Neuronal stem cell (in vitro differentiated cells): ENCODE results near the gene FAR2.

ENCODE experiments used
- DNase-seq: peaks from one replicate; pipeline ENCODE4 v3.0.0-alpha.2; 2013; ENCODE audit warnings: low spot score
- H2AFZ ChIP-seq: one replicate; pipeline ENCODE4 v1.6.1; 2013; ENCODE audit warnings: mild to moderate bottlenecking, low read length, inconsistent platforms
- H2AK5ac ChIP-seq: 2 replicates; pipeline ENCODE4 v1.6.1; 2013; ENCODE audit warnings: low read depth, mild to moderate bottlenecking, inconsistent platforms, low read length, moderate library complexity, mixed read lengths
- H2BK120ac ChIP-seq: 2 replicates; pipeline ENCODE4 v1.6.1; 2013; ENCODE audit warnings: low read depth, mild to moderate bottlenecking, inconsistent platforms, low read length, moderate library complexity, mixed read lengths
- H2BK12ac ChIP-seq: one replicate; pipeline ENCODE4 v1.6.1; 2013; ENCODE audit warnings: low read length, inconsistent platforms
- H2BK15ac ChIP-seq: 2 replicates; pipeline ENCODE4 v1.6.1; 2013; ENCODE audit warnings: mild to moderate bottlenecking, low read length, inconsistent platforms, mixed read lengths
- H2BK5ac ChIP-seq: one replicate; pipeline ENCODE4 v1.6.1; 2013; ENCODE audit warnings: inconsistent platforms, mild to moderate bottlenecking, low read length, moderate library complexity
- H3K14ac ChIP-seq: one replicate; pipeline ENCODE4 v1.6.1; 2013; ENCODE audit warnings: low read length, inconsistent platforms
- H3K18ac ChIP-seq: 2 replicates; pipeline ENCODE4 v1.6.1; 2013; ENCODE audit warnings: low read length, inconsistent platforms
- H3K23ac ChIP-seq: 2 replicates; pipeline ENCODE4 v1.6.1; 2013; ENCODE audit warnings: low read depth, mild to moderate bottlenecking, mixed read lengths, low read length, inconsistent platforms; ENCODE audit not compliant: poor library complexity
- H3K27ac ChIP-seq: replicated peaks from 3 replicates; pipeline ENCODE4 v1.5.1; 2013; ENCODE audit warnings: low read length, inconsistent platforms
- H3K27me3 ChIP-seq, 3 experiments: 2 replicates each; pipeline ENCODE4 v1.6.1; 2013; ENCODE audit warnings: low read length in 3 of 3, mild to moderate bottlenecking in 2 of 3, inconsistent platforms in 1 of 3, low read depth in 1 of 3, mixed read lengths in 1 of 3, moderate library complexity in 1 of 3; ENCODE audit not compliant: control insufficient read depth in 3 of 3, insufficient read depth in 3 of 3
- H3K36me3 ChIP-seq, 2 donors: replicated peaks in 1 of 2; 2 replicates each; pipeline ENCODE4 v1.6.1; 2013; ENCODE audit warnings: low read length in 2 of 2; ENCODE audit not compliant: control insufficient read depth in 2 of 2, insufficient read depth in 2 of 2
- H3K4ac ChIP-seq: 2 replicates; pipeline ENCODE4 v1.6.1; 2013; ENCODE audit warnings: inconsistent platforms, mild to moderate bottlenecking, low read length, moderate library complexity
- H3K4me1 ChIP-seq, 2 donors: 1 replicate in 1 of 2; 2 replicates in 1 of 2; pipeline ENCODE4 v1.6.1; 2013; ENCODE audit warnings: low read length in 2 of 2, low read depth in 1 of 2; ENCODE audit not compliant: control insufficient read depth in 2 of 2, insufficient read depth in 1 of 2
- H3K4me2 ChIP-seq: one replicate; pipeline ENCODE4 v1.6.1; 2013; ENCODE audit warnings: mild to moderate bottlenecking, low read length, inconsistent platforms; ENCODE audit not compliant: insufficient read depth, poor library complexity, severe bottlenecking
- H3K4me3 ChIP-seq, 2 donors: 2 replicates each; pipeline ENCODE4 v1.5.1; 2013; ENCODE audit warnings: low read length in 2 of 2, mild to moderate bottlenecking in 2 of 2, inconsistent platforms in 1 of 2, moderate library complexity in 1 of 2
- H3K79me1 ChIP-seq: one replicate; pipeline ENCODE4 v1.6.1; 2013; ENCODE audit warnings: low read depth, mild to moderate bottlenecking, inconsistent platforms, low read length, moderate library complexity
- H3K9ac ChIP-seq: one replicate; pipeline ENCODE4 v1.6.1; 2013; ENCODE audit warnings: mild to moderate bottlenecking, low read depth, low read length, inconsistent platforms; ENCODE audit not compliant: poor library complexity
- H3K9me3 ChIP-seq, 2 donors: replicated peaks in 1 of 2; 2 replicates each; pipeline versions ENCODE3 to v1.6.1; 2013; ENCODE audit warnings: low read length in 2 of 2, mild to moderate bottlenecking in 2 of 2, inconsistent platforms in 1 of 2, low read depth in 1 of 2, mixed read lengths in 1 of 2, moderate library complexity in 1 of 2; ENCODE audit not compliant: control insufficient read depth in 2 of 2, insufficient read depth in 1 of 2
- H4K8ac ChIP-seq: one replicate; pipeline ENCODE4 v1.6.1; 2013; ENCODE audit warnings: low read depth, mild to moderate bottlenecking, inconsistent platforms, low read length, moderate library complexity
- H4K91ac ChIP-seq: one replicate; pipeline ENCODE4 v1.6.1; 2013; ENCODE audit warnings: low read length, low read depth, mild to moderate bottlenecking, inconsistent platforms; ENCODE audit not compliant: poor library complexity
- WGBS, 2 donors: extraction: QIAGEN DNeasy Blood & Tissue Kit; methylation state at CpG; one replicate each; pipeline ENCODE4 v1.1.7; 2013; ENCODE audit warnings: missing lambda C conversion rate in 2 of 2, mixed read lengths in 1 of 2; ENCODE audit not compliant: insufficient read length in 2 of 2, insufficient replicate concordance in 1 of 2; ENCODE audit errors: extremely low coverage in 2 of 2; 5-methylcytosine and 5-hydroxymethylcytosine counted together

The FAR2 gene

DNA sequence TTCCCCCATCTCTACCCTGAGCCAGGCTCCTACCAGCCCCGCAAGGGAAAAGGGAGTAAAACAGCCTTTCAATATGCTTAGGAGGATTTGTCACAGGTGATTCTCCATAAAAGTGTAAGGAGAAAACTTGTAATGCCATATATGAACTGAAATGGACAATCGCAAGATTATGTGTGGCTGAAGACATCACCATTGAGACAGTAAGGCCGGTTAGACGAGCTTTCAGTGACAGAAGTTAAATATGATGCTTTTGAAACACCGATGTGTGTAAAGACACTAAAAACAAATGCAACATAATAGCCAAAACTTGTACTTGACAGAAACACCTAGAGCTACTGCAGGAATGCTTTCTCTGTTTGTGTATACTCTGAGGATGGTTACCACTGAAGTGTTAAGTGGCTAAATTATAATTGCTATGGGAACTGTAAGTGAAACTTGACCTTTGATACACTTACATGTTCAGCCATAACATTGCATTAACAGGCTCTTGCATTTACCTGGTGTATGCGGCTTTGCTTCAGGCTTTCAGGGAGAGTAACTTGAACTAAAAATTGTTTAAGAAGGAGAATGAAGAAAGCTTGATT, 42.3 kb downstream of the FAR2 start:
- no peak overlapping the region for H3K14ac ChIP-seq
- no peak overlapping the region for H3K4me2 ChIP-seq
- no peak overlapping the region for H2BK120ac ChIP-seq
- no peak overlapping the region for H2BK15ac ChIP-seq
- no peak overlapping the region for H4K91ac ChIP-seq
- H2BK5ac ChIP-seq, result no peak overlapping the region
- H4K8ac ChIP-seq, result no peak overlapping the region
- no peaks in the 10 kb centered on the region for H3K36me3 ChIP-seq
- H2BK12ac ChIP-seq, result no peak overlapping the region
- no peak overlapping the region for H2AFZ ChIP-seq
- no peaks in the 10 kb centered on the region for H3K9me3 ChIP-seq
- no CpG with 5 or more reads among the region's 6 CpGs for WGBS, 2 donors
- no peak for DNase-seq
- H3K18ac ChIP-seq, result no peak overlapping the region
- no peak overlapping the region for H3K4ac ChIP-seq
- H3K79me1 ChIP-seq, result no peaks in the 10 kb centered on the region
- no peak overlapping the region for H3K27ac ChIP-seq
- H3K4me3 ChIP-seq, result no peak overlapping the region
- no peak overlapping the region for H3K9ac ChIP-seq
- H2AK5ac ChIP-seq, result no peak overlapping the region
- H3K23ac ChIP-seq, result no peak overlapping the region
- H3K27me3 ChIP-seq, result no peaks in the 10 kb centered on the region
- H3K4me1 ChIP-seq, result no peaks in the 10 kb centered on the region

DNA sequence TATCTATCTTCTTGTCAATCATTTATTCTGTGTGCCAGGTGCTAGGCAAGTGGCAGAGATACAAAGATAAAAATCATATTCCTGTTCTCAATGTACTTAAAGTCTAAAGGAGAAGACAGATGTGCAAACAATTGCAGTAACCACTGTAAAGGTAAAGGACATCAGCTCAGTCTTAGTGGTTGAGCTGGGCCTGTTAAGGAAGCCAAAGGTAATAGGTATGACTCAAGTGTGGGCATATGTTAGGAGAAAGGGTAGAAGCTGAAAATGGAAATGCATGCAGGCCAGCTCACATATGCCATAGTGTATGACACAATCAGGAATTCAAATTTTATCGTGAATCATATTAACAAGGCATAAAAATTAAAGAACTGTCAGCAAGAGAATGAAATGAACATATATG, 49.8 kb downstream of the FAR2 start:
- no peaks in the 10 kb centered on the region for H3K4me1 ChIP-seq
- no peak overlapping the region for H2BK12ac ChIP-seq
- no peaks in the 10 kb centered on the region for H3K27me3 ChIP-seq
- no peak overlapping the region for H2BK120ac ChIP-seq
- no peak overlapping the region for H4K8ac ChIP-seq
- no CpG with 5 or more reads among the region's 1 CpG for WGBS, 2 donors
- H2AK5ac ChIP-seq, result no peak overlapping the region
- H4K91ac ChIP-seq, result no peak overlapping the region
- H3K4ac ChIP-seq, result no peak overlapping the region
- H2BK5ac ChIP-seq, result no peak overlapping the region
- no peaks in the 10 kb centered on the region for H3K36me3 ChIP-seq
- H3K23ac ChIP-seq, result no peak overlapping the region
- no peak overlapping the region for H3K9ac ChIP-seq
- no peak overlapping the region for H2AFZ ChIP-seq
- no peak for DNase-seq
- H3K4me3 ChIP-seq, result no peak overlapping the region
- no peak overlapping the region for H3K18ac ChIP-seq
- no peak overlapping the region for H3K14ac ChIP-seq
- no peaks in the 10 kb centered on the region for H3K79me1 ChIP-seq
- H2BK15ac ChIP-seq, result no peak overlapping the region
- H3K9me3 ChIP-seq, result no peaks in the 10 kb centered on the region
- no peak overlapping the region for H3K27ac ChIP-seq
- no peak overlapping the region for H3K4me2 ChIP-seq

DNA sequence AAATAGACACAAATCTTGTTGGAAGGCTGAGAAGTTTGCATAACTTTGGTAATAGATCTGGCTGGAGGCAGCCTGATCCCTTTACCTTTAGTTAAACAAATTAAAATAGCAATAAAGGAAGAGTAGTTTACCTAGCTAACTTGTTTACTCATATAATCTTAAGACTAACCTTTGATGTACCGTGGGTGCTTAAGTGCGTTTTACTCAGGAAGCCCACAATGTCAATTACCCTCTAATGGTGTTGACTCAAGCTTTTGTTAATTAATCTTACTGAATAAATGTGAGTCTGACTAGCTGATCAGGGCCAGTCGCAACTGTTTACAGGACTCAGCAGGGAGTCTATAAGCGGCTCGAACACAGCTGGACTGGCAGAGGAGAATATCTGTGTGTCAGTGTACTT, 51.5 kb downstream of the FAR2 start:
- no peaks in the 10 kb centered on the region for H3K27me3 ChIP-seq
- no peak overlapping the region for H3K27ac ChIP-seq
- no peaks in the 10 kb centered on the region for H3K4me1 ChIP-seq
- no peak overlapping the region for H3K23ac ChIP-seq
- H3K36me3 ChIP-seq, result no peaks in the 10 kb centered on the region
- no peaks in the 10 kb centered on the region for H3K79me1 ChIP-seq
- no peak overlapping the region for H3K4me3 ChIP-seq
- no CpG with 5 or more reads among the region's 5 CpGs for WGBS, 2 donors
- H2BK5ac ChIP-seq, result no peak overlapping the region
- H3K18ac ChIP-seq, result no peak overlapping the region
- no peak overlapping the region for H2AK5ac ChIP-seq
- no peak overlapping the region for H3K14ac ChIP-seq
- H3K9me3 ChIP-seq, result no peaks in the 10 kb centered on the region
- H4K91ac ChIP-seq, result no peak overlapping the region
- H3K9ac ChIP-seq, result no peak overlapping the region
- no peak overlapping the region for H2BK120ac ChIP-seq
- no peak overlapping the region for H2AFZ ChIP-seq
- no peak overlapping the region for H4K8ac ChIP-seq
- H3K4ac ChIP-seq, result no peak overlapping the region
- no peak overlapping the region for H2BK12ac ChIP-seq
- no peak overlapping the region for H2BK15ac ChIP-seq
- H3K4me2 ChIP-seq, result no peak overlapping the region
- DNase-seq, result no peak

DNA sequence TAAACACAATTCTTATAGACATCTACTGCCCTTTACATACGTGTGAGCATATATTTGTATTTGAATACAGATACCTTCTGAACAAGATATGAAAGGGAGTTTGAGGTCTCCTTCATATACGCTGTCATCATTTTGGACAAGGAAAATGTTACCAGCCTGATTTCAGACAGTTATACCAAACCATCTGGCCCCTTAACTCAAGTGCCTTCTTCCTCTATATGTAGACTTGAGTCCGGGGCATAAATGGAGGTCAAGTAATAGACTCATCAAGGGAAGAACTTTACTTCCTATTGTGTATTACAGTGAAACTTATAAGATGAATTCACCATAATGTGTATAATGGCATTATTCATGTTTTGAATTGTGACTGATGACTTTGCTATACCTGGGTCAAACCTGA, 52.2 kb downstream of the FAR2 start:
- WGBS, 2 donors, result no CpG with 5 or more reads among the region's 3 CpGs

More for the DNA sequence above, 52.2 kb downstream of the FAR2 start:
- H3K14ac ChIP-seq, result no peak overlapping the region
- H3K9ac ChIP-seq, result no peak overlapping the region
- H4K8ac ChIP-seq, result no peak overlapping the region
- no peaks in the 10 kb centered on the region for H3K36me3 ChIP-seq
- H2AK5ac ChIP-seq, result no peak overlapping the region
- H4K91ac ChIP-seq, result no peak overlapping the region
- no peak overlapping the region for H3K18ac ChIP-seq
- H2BK5ac ChIP-seq, result no peak overlapping the region
- H3K4me3 ChIP-seq, result no peak overlapping the region
- no peak overlapping the region for H2BK15ac ChIP-seq
- DNase-seq, result no peak
- H3K23ac ChIP-seq, result no peak overlapping the region
- H2BK120ac ChIP-seq, result no peak overlapping the region
- no peaks in the 10 kb centered on the region for H3K27me3 ChIP-seq
- no peak overlapping the region for H3K27ac ChIP-seq
- no peaks in the 10 kb centered on the region for H3K79me1 ChIP-seq
- no peaks in the 10 kb centered on the region for H3K4me1 ChIP-seq
- H2BK12ac ChIP-seq, result no peak overlapping the region
- H3K4ac ChIP-seq, result no peak overlapping the region
- no peak overlapping the region for H2AFZ ChIP-seq
- H3K4me2 ChIP-seq, result no peak overlapping the region
- H3K9me3 ChIP-seq, result no peaks in the 10 kb centered on the region
